Left cardiac atrium (tissue), 4 donors: ENCODE data around the gene ABCC2. TPM values are rescaled to one million over a fixed set of nuclear protein-coding genes. Genes with fewer than 3 reads are reported as not detected.
"Not testable (repeated sequence)": the region's sequence is repeated elsewhere in the genome, so short reads cannot be mapped to it uniquely, and the experiment has no call there.

Source experiments
- ATAC-seq, 2 donors: fragments of 200-7000 bp; cut with Tn5 transposase; one replicate each; pipeline ENCODE4 v1.9.1; 2020; ENCODE audit warnings: mild to moderate bottlenecking in 2 of 2, moderate library complexity in 2 of 2
- DNase-seq: peaks from one replicate; pipeline ENCODE4 v3.0.0-alpha.2; 2020
- intact Hi-C, 2 donors: fragments of 100-400 bp; cut with DNase I; formaldehyde crosslinking; loops; one replicate each; pipeline versions ENCODE4 v1.14.1 to v1.15.1; 2022 to 2023
- total RNA-seq, 2 donors: library from RNA; stranded (reverse); fragmentation: NEBNext Ultra II Directional; extraction: Animal tissue kit (Norgen Biotek cat#: 25700); gene quantifications; one replicate each; pipeline ENCODE4 v1.2.1, GENCODE V29; 2021
- donor health status: DM: no; HTN: yes; CAD: no.
- donor health status: DM: no; HTN: yes; CAD: no; lungs with severe emphysema.
- donor health status: DM: yes; HTN: yes; CAD: no.
- donor health status: Dilated cardiomyopathy.

ABCC2 gene
- total RNA-seq, 2 donors from 2014 or later: 0.53 to 0.94 TPM

GRCh38 chr10:99799613-99800012, 17.2 kb downstream of the ABCC2 start:
- DNase-seq: no peak
- ATAC-seq: no peak

GRCh38 chr10:99804471-99804870, 22.0 kb downstream of the ABCC2 start:
- intact Hi-C loops: no loop called here
- ATAC-seq (no peak), DNase-seq (no peak)

More at GRCh38 chr10:99799613-99800012, 17.2 kb downstream of the ABCC2 start:
- intact Hi-C loops: no loop called here

- intact Hi-C loops: no loop called here
- ATAC-seq: no peak
- no peak for DNase-seq
These were observed 22.8 kb downstream of the ABCC2 start for GRCh38 chr10:99805190-99805589.

GRCh38 chr10:99806091-99806490, 23.7 kb downstream of the ABCC2 start:
- DNase-seq (no peak), ATAC-seq (no peak)
- intact Hi-C loops: no loop called here

GRCh38 chr10:99807786-99808185, 25.3 kb downstream of the ABCC2 start:
- intact Hi-C loops: no loop called here
- ATAC-seq: no peak

GRCh38 chr10:99808270-99808669, 25.8 kb downstream of the ABCC2 start:
- intact Hi-C loops: no loop called here
- DNase-seq: no peak

More at GRCh38 chr10:99807786-99808185, 25.3 kb downstream of the ABCC2 start:
- no peak for DNase-seq

GRCh38 chr10:99809481-99809880, 27.0 kb downstream of the ABCC2 start:
- intact Hi-C loops: no loop called here
- DNase-seq: no peak
- ATAC-seq: no peak

More at GRCh38 chr10:99808270-99808669, 25.8 kb downstream of the ABCC2 start:
- no peak for ATAC-seq

- DNase-seq: no peak
- intact Hi-C loops: no loop called here
- no peak for ATAC-seq
These were observed 27.6 kb downstream of the ABCC2 start for GRCh38 chr10:99809931-99810615.

GRCh38 chr10:99812177-99812576, 29.7 kb downstream of the ABCC2 start:
- ATAC-seq (no peak), DNase-seq (no peak)
- intact Hi-C loops: no loop called here

GRCh38 chr10:99814143-99814542, 31.7 kb downstream of the ABCC2 start:
- intact Hi-C loops: no loop called here
- DNase-seq (no peak), ATAC-seq (no peak)

- no peak for DNase-seq
- ATAC-seq: no peak
- intact Hi-C loops: no loop called here
These were observed 33.2 kb downstream of the ABCC2 start for GRCh38 chr10:99815621-99816020.

GRCh38 chr10:99827936-99828335, 45.5 kb downstream of the ABCC2 start:
- DNase-seq (no peak), ATAC-seq (no peak)
- intact Hi-C loops: no loop called here

GRCh38 chr10:99828464-99828863, 46.0 kb downstream of the ABCC2 start:
- DNase-seq (no peak), ATAC-seq (no peak)
- intact Hi-C loops: no loop called here

GRCh38 chr10:99832439-99832838, 50.0 kb downstream of the ABCC2 start:
- intact Hi-C loops: no loop called here
- no peak for ATAC-seq

GRCh38 chr10:99834410-99834809, 52.0 kb downstream of the ABCC2 start:
- no peak for ATAC-seq
- no peak for DNase-seq
- intact Hi-C loops: no loop called here

More at GRCh38 chr10:99832439-99832838, 50.0 kb downstream of the ABCC2 start:
- DNase-seq: no peak

GRCh38 chr10:99835947-99836346, 53.5 kb downstream of the ABCC2 start:
- DNase-seq: no peak
- no peak for ATAC-seq
- intact Hi-C loops: no loop called here

- intact Hi-C loops: no loop called here
- no peak for DNase-seq
- ATAC-seq: no peak
These were observed 54.3 kb downstream of the ABCC2 start for GRCh38 chr10:99836711-99837110.

- ATAC-seq, intact Hi-C loops, DNase-seq: not testable (repeated sequence)
These were observed 58.4 kb downstream of the ABCC2 start for GRCh38 chr10:99840859-99841258.

GRCh38 chr10:99841746-99842145, 59.3 kb downstream of the ABCC2 start:
- intact Hi-C loops: no loop called here
- DNase-seq: no peak

GRCh38 chr10:99843310-99843709, 60.9 kb downstream of the ABCC2 start:
- intact Hi-C loops: no loop called here
- no peak for DNase-seq

More at GRCh38 chr10:99841746-99842145, 59.3 kb downstream of the ABCC2 start:
- ATAC-seq: no peak

GRCh38 chr10:99844433-99844955, 62.1 kb downstream of the ABCC2 start:
- intact Hi-C loops: no loop called here
- ATAC-seq: no peak
- DNase-seq: no peak

More at GRCh38 chr10:99843310-99843709, 60.9 kb downstream of the ABCC2 start:
- no peak for ATAC-seq
